DND-41 (cell line): ENCODE results near the gene POU2F3.

Experiments
- EZH2 ChIP-seq: IDR thresholded peaks from 3 replicates; pipeline ENCODE4 v1.6.1; 2012; ENCODE audit warnings: borderline replicate concordance, low read depth, mild to moderate bottlenecking, moderate library complexity, low read length, inconsistent platforms; ENCODE audit not compliant: severe bottlenecking
- TF ChIP-seq, protein P1 (sequence below): IDR thresholded peaks from 2 replicates; pipeline ENCODE4 v1.5.1; 2012; ENCODE audit warnings: borderline replicate concordance, low read length, moderate library complexity, mild to moderate bottlenecking; ENCODE audit not compliant: poor library complexity, severe bottlenecking; ENCODE audit errors: extremely low read depth

DNA sequence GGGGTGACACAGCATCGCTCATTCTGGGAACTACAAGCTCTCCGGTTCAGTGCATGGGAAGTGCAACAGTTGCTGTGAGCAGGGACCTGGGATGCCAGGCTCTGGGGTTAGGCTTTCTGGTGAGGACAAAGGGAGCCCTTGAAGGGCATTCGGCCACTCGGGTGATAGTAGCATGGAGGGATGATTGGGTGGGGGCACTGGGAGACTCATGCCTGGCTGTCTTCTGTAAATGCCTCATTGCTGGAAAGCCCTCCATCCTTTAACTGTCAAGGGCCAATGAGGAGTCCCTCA lies 19.2 kb upstream of the POU2F3 start:
- TF ChIP-seq, protein P1, sequence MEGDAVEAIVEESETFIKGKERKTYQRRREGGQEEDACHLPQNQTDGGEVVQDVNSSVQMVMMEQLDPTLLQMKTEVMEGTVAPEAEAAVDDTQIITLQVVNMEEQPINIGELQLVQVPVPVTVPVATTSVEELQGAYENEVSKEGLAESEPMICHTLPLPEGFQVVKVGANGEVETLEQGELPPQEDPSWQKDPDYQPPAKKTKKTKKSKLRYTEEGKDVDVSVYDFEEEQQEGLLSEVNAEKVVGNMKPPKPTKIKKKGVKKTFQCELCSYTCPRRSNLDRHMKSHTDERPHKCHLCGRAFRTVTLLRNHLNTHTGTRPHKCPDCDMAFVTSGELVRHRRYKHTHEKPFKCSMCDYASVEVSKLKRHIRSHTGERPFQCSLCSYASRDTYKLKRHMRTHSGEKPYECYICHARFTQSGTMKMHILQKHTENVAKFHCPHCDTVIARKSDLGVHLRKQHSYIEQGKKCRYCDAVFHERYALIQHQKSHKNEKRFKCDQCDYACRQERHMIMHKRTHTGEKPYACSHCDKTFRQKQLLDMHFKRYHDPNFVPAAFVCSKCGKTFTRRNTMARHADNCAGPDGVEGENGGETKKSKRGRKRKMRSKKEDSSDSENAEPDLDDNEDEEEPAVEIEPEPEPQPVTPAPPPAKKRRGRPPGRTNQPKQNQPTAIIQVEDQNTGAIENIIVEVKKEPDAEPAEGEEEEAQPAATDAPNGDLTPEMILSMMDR: no peak
- TF ChIP-seq EZH2: no peak
